HL-60/S4 treated with phorbol 12-myristate 13-acetate at 8.2 ng/mL for 4 days and 3 days (cell line): ENCODE measurements around the gene ANKRD35.
"Not testable (repeated sequence)": the region's sequence is repeated elsewhere in the genome, so short reads cannot be mapped to it uniquely, and the experiment has no call there.

Experiments used
- in situ Hi-C: fragments of 300-500 bp; cut with MboI; formaldehyde crosslinking; loops from 2 replicates; pipeline ENCODE4 v1.15.0; 2022; ENCODE audit warnings: low sequenced_read_pairs

The ANKRD35 gene, protein sequence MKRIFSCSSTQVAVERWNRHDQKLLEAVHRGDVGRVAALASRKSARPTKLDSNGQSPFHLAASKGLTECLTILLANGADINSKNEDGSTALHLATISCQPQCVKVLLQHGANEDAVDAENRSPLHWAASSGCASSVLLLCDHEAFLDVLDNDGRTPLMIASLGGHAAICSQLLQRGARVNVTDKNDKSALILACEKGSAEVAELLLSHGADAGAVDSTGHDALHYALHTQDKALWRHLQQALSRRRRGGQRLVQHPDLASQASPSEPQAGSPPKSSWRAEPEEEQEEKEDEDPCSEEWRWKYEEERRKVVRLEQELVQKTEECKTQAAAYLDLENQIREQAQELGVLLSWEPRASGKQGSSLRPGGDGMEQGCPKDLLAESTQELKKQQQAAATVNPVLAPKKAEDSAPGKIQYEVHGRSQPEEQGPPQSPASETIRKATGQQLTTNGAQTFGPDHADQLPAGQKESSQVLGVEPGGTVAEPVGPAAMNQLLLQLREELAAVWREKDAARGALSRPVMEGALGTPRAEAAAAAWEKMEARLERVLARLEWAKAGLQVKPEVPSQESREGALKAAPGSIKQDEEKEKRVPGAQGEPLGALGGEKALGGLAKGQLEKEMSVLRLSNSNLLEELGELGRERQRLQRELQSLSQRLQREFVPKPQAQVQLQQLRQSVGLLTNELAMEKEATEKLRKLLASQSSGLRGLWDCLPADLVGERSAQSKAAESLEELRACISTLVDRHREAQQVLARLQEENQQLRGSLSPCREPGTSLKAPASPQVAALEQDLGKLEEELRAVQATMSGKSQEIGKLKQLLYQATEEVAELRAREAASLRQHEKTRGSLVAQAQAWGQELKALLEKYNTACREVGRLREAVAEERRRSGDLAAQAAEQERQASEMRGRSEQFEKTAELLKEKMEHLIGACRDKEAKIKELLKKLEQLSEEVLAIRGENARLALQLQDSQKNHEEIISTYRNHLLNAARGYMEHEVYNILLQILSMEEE

DNA sequence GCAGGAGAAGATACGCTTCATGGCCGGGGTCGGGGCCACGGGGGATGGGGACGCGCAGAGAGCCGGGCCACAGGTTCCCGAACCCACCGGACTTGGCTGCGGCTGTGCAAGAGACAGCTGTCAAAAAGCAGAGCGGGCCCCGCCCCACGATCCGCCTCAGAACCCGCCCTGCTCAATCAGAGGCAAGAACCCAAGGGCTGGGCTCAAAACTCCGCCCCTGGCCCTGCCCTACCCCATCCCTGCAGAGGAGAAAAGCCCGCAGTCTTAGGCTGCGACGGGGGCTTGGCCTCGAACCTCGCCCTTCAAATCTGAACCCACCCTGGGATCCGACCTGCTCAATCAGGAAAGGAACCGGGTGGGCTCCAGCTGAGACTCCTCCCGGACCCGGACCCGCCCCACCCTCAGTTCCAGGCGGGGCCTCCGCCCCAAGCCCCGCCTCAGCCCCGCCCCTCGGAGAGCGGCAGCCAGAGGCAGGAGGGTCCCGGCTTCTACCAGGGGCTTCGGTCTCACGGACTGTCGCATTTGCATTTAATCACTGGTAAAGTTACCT lies at the start of gene ANKRD35:
ANKRD35 (minus strand) TSS at position 129 of the 550 bp plus-strand sequence; CDS start at position 21, 108 bp downstream.
- in situ Hi-C loops: no loop called here

DNA sequence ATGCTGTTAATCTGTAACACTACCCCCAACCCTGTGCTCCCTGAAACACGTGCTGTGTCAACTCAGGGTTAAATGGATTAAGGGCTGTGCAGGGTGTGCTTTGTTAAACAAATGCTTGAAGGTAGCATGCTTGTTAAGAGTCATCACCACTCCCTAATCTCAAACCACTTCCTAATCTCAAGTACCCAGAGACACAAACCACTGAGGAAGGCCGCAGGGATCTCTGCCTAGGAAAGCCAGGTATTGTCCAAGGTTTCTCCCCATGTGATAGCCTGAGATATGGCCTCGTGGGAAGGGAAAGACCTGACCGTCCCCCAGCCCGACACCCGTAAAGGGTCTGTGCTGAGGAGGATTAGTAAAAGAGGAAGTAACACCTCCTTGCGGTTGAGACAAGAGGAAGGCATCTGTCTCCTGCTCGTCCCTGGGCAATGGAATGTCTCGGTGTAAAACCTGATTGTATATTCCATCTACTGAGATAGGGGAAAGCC lies 46.9 kb upstream of the ANKRD35 start:
- in situ Hi-C loops: not testable (repeated sequence)

DNA sequence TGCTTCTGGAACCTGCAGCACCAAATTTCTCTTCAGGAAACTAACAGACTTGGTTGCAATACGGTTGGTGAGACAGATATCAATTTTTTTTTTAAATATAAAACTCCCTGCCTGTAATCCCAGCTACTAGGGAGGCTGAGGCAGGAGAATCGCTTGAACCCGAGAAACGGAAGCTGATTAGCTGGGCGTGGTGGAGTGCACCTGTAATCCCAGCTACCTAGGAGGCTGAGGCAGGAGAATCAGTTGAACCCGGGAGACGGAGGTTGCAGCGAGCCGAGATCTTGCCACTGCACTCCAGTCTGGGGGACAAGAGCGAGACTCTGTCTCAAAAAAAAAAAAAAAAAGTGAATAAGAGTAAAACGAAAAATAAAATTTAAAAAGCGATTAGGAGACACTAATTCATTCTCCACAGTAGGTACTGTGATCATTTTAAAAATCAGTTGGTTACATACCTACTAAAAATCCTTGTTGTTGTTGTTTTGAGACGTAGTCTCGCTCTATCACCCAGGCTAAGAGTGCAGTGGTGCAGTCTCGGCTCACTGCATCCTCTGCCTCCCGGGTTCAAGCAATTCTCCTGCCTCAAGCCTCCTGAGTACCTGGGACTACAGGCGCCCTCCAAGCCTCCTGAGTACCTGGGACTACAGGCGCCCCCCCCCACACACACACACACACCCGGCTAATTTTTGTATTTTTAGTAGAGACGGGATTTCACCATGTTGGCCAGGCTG lies 42.4 kb upstream of the ANKRD35 start:
- in situ Hi-C loops: no loop called here

DNA sequence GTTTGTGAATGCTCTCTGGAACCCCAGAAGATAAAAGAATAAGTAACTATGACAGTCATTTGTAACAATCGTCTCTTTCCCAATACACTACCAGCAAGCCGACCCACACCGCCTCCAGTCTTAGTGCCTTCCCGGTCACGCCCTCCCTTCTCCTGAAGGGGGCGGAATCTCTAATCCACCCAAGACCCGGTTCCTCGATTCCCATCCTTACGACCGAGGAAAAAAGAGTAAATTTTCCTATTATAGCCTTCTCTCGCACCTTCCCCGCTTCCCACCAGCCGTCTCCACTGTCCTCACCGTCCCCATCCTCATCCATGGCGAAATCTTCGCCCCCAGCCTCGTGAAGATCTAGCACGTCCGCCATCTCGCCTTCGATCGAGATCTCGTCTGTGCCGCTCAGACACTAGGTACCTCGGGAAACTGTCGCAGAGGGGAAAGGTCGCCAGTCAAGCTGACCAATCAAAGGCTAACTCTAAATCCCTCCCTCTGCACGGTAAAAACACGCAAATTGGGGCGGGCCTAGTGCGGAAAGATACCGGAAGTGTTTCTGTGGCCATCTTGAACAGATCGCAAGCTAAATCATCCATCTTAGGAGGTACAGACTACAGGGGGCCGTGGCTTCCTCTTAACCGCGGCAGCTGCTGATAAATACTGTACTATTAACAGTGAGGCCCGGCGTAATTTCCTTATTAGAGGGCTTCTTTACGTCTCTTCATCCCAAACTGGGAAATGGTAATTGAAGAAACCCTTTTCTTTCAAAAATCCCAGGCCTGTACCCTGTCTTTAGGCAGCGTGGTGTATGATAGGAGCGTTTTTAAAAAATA lies 41.6 kb upstream of the ANKRD35 start, which contains the start of gene RBM8A:
RBM8A (minus strand) TSS at position 422 of the 824 bp plus-strand sequence; CDS start at position 364, 58 bp downstream.
- in situ Hi-C loops: no loop called here

DNA sequence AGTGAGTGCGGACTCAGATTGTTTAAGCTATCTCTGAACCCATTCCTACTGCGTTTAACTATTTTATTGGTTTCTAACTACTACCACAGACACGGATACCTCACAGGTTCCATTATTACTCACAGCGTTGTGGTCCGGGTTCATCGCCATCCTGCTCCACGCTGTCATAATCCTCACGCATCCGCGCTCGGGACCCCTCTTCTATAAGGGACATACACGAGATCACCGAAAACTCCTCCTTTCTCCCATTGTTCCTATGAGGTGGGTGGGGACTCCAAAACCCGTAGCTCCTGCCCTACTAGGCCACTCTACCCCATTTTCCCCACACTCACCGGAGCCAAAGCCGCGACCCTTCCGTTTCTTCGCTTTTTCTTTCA lies 41.0 kb upstream of the ANKRD35 start:
- in situ Hi-C loops: no loop called here

DNA sequence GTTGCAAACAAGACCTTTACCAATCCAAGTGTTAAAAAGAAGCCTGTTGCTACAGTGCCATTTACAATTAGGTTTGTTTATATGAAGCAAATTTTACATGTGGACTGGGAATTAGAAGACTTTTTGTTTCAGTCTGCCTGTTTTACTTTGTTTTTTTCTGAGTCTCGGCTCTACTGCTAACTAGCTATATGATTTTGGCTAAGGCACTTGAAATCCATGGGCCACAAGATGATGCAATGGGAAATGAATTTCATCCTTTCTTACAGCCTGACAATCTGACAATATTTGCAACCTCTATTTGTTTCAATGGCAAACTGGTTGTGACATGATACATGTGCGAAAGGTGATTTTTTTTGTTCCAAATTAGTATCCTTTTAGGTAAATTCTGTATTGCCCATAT lies 36.6 kb upstream of the ANKRD35 start:
- in situ Hi-C loops: no loop called here

DNA sequence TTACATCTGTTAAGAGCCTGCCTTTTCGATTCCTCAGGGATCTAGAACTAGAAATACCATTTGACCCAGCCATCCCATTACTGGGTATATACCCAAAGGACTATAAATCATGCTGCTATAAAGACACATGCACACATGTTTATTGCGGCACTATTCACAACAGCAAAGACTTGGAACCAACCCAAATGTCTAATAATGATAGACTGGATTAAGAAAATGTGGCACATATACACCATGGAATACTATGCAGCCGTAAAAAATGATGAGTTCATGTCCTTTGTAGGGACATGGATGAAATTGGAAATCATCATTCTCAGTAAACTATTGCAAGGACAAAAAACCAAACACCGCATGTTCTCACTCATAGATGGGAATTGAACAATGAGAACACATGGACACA lies 34.6 kb upstream of the ANKRD35 start:
- in situ Hi-C loops: not testable (repeated sequence)

DNA sequence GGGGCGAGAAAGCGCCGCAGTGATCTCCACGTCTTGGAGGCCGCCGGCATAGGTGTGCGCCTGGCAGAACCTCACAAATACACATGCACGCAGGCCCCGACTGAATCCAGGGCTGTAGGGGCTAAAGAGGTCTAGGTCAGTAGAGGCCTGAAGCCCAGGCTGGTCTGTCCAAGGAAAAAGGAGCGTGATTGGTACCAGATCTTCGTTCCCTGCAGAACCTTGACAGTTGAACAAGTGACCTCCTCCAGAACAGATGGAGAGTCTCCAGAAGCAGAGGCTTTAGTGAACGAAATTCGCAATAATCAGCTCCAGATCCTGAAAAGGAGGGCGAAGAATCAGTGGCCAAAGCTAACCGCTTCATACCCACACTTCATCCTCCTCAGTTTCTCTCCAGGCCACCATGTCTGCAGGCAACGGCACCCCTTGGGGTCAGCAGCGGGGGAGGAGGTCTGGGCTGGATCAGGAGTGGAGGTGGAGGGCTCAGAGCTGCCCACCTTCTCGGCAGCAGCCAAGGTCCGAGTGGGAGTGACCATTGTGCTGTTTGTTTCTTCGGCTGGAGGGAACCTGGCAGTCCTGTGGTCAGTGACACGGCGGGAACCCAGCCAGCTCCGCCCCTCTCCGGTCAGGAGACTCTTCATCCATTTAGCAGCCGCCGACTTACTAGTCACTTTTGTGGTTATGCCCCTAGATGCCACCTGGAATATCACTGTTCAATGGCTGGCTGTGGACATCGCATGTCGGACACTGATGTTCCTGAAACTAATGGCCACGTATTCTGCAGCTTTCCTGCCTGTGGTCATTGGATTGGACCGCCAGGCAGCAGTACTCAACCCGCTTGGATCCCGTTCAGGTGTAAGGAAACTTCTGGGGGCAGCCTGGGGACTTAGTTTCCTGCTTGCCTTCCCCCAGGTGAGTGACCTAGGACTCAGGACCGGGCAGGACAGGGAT lies 33.6 kb upstream of the ANKRD35 start:
- in situ Hi-C loops: no loop called here

DNA sequence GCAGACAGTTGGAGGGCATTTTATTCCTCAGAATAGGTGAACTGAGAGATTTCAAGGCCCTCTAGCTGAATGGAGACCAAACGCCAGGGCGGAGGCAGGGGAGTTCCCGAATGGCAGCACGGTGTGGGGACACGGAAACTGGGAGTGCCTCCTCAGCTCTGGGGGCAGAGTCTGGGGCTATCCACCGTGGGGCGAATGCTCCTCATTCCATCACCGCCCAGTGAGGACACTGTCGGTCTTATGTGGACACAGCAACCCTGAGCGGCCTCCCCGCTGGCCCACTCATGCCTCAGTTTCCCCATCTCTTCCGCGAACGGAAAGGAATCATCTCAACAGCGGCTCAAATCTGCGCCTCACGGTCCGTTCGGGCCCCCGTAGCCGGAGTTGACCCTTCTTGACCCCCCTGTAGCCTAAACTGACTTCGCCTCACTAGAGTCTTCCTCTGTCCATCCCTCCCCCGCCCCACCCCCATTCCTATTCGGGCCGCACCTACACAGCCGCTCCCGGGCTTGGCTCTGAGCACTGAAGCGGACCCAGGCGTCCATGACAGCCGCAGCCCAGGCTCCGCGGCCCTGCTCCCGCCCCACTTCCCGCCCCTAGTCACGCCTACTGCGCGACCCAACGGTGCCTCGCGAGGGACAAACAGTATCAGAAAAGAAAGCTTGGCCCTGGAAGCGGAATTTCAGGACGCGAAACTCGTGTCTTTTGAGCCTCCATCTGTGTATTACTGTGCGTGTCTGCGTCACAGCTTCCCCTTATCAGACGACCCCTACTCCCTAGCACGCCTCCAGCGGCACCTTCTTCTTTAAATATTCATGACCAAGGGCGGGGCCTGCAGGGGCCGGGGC lies 32.7 kb upstream of the ANKRD35 start, which contains the start of gene PEX11B:
PEX11B (minus strand) TSS at position 574 of the 848 bp plus-strand sequence; CDS start at position 545, 29 bp downstream.
- in situ Hi-C loops: no loop called here

DNA sequence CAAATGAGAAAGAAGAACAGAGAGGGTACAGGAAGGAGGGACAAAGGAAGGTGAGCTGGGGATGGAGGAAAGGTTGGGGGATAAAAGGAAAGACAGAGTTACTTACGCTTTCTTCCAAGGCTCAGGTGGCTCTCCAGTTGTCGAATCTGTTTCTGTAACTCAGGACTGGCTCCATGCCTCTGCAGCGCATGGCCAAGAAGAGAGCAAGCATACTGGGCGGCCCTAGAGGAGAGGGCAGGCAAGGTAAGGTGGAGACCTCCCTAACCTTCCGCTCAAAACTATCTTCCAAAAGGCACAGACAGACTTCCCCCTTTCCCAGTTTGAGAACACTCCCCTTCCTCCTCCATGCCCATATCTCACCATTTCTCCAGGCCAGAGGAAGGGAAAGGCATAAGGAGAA lies 31.9 kb upstream of the ANKRD35 start:
- in situ Hi-C loops: no loop called here

DNA sequence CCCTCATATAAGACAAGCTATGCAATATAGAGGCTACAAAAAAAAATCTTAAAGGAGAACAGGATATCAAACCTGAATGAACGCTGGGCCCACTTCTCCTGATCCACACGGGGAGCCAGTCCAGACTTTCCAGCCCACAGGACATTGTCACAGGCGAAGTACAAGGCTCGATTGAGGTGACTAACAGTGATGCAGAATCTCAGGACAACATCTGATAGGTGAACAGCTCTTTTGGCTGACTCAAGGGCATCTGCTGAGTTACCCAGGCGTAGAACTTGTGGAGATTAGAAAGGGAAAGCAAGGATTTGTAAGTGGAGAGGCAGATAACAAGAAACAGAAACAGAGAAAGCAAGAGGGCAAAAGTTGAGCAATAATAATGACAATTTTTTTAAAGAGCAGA lies 31.1 kb upstream of the ANKRD35 start:
- in situ Hi-C loops: no loop called here

DNA sequence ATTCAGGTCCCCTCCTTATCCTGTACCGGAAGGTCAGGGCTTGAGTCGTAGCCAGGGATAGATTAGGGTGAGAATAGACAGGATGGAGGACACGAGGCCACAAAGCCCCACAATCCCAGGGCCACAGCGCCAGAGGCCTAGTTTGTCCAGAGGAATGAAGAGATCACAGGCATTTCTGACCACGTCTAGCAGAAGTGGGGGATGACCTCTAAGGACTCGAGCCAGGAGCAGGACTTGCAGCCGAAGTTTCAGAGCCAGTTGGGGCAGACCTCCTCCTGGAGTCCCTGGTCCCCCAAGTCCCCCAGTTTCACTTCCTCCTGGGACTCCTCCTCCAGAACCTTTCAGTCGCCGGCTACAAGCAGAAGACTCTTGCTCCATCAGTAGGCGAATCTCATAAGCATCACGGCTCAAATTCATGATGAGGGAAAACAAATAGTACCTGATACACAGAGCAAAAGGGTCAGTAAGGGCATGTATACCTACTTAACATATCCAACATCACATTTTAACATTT lies 26.5 kb upstream of the ANKRD35 start:
- in situ Hi-C loops: no loop called here

DNA sequence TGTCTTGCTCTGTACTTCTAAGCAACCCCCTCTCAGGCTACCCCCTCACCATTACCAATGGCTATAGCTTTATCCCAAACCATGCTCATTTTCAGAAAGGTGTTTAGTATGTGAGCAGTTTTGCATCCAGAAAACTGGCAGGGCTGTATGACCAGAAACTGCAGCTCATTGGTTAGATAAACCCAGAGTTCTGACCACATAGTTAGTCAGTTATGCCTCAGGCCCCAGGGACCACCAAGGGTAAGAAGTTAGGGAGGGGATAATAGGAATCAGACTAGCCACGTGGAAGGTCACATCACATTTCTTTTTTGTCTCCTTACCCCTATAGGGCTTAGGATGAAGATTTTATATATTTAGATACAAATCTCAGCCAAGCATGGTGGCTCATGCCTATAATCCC lies 23.0 kb upstream of the ANKRD35 start:
- in situ Hi-C loops: no loop called here

DNA sequence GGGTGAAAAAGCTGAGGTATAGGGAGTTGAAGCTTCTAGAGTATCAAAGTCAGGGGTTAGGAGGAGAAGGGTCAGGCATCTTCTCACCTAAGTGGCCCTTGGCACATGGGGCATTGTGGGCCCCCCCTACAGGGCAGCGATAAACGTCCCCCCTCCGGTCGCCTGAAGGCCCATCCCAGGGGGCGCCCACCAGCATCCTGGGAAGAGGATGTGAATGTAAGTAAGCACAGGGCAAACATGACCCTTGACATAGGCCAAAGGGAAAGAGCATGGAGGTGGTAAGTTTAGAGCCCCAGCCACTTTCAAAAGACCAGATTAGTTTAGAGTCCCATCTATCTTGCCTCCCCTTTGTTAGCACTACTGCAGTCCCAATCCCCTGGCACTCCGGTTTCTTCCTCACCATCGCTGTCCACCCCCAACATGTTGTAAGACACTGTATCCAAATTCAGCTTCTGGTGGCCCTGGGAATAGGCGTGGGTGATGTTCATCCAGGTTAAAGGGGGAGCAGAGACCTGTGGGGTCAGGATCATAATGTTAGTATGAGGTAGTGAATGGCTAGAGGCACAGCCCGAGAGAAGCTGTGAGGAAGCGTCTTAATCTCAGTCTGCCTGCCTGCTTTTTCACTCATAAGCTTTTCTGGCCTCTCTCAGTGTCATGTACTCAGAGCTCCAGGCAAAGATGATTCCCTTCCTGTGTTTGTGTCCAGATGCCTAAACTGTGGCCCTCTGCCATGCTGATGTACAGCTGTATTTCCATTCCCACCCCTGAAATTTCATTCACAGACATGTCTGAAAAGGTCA lies 21.5 kb upstream of the ANKRD35 start:
- in situ Hi-C loops: no loop called here

DNA sequence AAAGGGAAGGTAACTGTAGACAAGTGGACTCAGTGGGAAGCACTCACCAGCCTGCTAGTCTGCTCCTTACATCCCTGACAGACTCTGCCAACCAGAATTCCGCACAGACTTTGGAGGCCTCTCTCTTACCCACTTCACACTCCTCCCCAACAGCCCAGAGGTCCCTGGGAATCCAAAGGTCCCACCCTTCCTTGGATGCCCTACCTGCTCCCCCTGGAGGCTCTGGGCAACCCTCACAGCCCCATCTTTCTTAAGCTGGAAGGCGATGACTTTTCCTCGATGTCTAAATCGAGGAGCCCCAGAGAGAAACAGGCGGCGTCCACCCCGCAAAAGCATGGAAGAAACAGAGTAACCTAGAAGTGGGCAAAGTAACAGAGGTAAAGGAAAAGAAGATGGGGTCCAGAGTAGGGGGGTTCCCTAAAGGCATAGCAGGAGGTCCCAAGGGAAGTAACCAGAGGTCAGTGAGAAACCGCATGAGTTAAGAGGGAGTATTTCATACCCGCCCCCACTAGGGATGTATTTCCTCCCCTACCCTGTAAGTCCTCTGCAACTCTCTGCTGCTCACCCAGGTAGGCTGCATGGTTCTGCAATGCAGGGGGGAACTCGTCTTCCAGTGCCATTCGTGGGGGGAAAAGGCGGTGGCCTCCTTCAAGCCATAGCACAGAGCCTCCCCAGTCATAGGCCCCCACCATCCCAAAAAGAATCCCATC lies 15.8 kb upstream of the ANKRD35 start:
- in situ Hi-C loops: no loop called here

DNA sequence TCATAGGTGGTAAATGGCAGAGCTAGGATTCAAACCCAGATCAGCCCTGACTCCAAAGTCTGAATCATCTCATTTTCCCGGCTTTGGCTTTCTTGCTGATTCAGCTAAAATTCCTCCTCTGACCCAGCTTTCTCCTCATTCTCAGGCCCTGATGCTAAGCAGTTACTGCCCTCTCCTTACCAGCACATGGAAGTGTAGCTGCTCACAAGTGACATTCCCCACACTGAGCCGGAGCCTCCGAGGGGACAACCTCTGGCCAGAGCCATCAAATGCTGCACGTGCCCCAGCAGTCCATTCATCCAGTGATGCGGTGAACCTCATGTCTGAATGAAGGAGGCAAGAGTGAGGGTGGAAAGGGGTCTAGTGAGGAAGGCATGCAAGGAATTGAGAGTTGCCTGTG lies 13.1 kb upstream of the ANKRD35 start:
- in situ Hi-C loops: loop anchor here (10.0 kb wide), 1 partner anchor 116 kb away; no protein-coding TSS in a partner anchor
